ENCODE data around the gene RFPL3.

DNA sequence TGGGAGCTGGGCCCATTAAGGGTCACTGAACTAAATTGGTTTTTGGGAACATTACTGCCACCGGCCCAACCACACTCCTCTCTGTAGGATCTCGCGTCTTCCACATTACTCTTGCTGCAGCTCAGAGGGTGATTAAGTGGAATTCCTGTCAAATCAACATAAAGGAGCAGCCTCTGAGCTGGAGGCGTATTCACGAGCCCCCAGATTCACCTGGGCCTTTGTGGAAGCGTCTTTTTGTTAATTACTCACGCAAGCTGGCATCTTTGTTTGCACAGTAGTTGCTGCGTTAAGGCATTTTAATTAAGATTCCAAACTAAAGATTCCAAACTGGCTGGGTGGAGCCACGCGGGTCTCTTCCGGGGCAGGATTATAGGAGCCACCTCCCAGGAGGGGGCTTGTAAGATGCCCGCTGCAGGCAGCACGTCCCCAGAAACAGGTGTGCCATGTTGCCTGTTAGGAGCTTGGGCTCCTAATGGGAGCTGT is 21.5 kb upstream of the RFPL3 start:
- TF ChIP-seq POLR2AphosphoS5 (IDR thresholded peaks at IDR 0.05; ENCODE audit: borderline replicate concordance, low read depth, low read length) (no peak), EZH2 (IDR thresholded peaks at IDR 0.05) (no peak), FOXP2 (optimal IDR thresholded peaks at IDR 0.05; ENCODE audit: control extremely low read depth, extremely low read length, insufficient read depth) (no peak)
